Psoas muscle (tissue), 8 donors: ENCODE measurements around the gene LRRC55. TPM values are rescaled to one million over a fixed set of nuclear protein-coding genes. Genes with fewer than 3 reads are reported as not detected.

Source experiments
- ATAC-seq, 4 donors: fragments of 200-7000 bp; cut with Tn5 transposase; one replicate each; pipeline ENCODE4 v1.9.1; 2020; ENCODE audit warnings: moderate library complexity in 3 of 4, mild to moderate bottlenecking in 2 of 4
- DNase-seq, 2 donors: peaks; one replicate each; pipeline ENCODE4 v3.0.0-alpha.2; 2020
- H3K27ac ChIP-seq: fragments of 200-600 bp; one replicate; pipeline ENCODE4 v1.8.0; 2022
- H3K27me3 ChIP-seq, 3 donors: fragments of 200-600 bp in 1 of 3; one replicate each; pipeline versions ENCODE4 v1.6.1 to v1.8.0; 2013 to 2022; ENCODE audit warnings: low read length in 2 of 3, mild to moderate bottlenecking in 2 of 3, moderate library complexity in 1 of 3; ENCODE audit not compliant: insufficient read depth in 3 of 3
- H3K36me3 ChIP-seq, 2 donors: fragments of 200-600 bp in 1 of 2; one replicate each; pipeline versions ENCODE4 v1.6.1 to v1.8.0; 2013 to 2022; ENCODE audit warnings: low read depth in 1 of 2, mild to moderate bottlenecking in 1 of 2, moderate library complexity in 1 of 2; ENCODE audit not compliant: insufficient read depth in 1 of 2
- H3K4me1 ChIP-seq: fragments of 200-600 bp; one replicate; pipeline ENCODE4 v1.8.0; 2022
- H3K4me3 ChIP-seq: fragments of 200-600 bp; one replicate; pipeline ENCODE4 v1.8.0; 2022; ENCODE audit warnings: mild to moderate bottlenecking
- H3K9me3 ChIP-seq: fragments of 200-600 bp; one replicate; pipeline ENCODE4 v1.8.0; 2022
- CTCF ChIP-seq: fragments of 200-600 bp; IDR thresholded peaks from one replicate; pipeline ENCODE4 v1.8.0; 2022; ENCODE audit warnings: antibody characterized with exemption
- WGBS, 3 donors: extraction: QIAGEN DNeasy Blood & Tissue Kit; methylation state at CpG; one replicate each; pipeline versions ENCODE4 v1.1.6 to v1.1.7; 2013; 5-methylcytosine and 5-hydroxymethylcytosine counted together
- intact Hi-C, 2 donors: fragments of 100-400 bp; cut with DNase I; formaldehyde crosslinking; loops; one replicate each; pipeline versions ENCODE4 v1.11.0 to v1.14.2; 2022
- polyA plus RNA-seq, 3 donors: library from polyadenylated mRNA; stranded (reverse); fragments of 200-250 nt; gene quantifications; one replicate each; pipeline ENCODE4 v1.2.3, GENCODE V29; 2013
- total RNA-seq, 4 donors: library from RNA; stranded (reverse); fragmentation: NEBNext Ultra II Directional in 2 of 4; extraction: Animal tissue kit (Norgen Biotek cat#: 25700) in 2 of 4; gene quantifications; one replicate each; pipeline versions ENCODE4 v1.2.1 to v1.2.4, GENCODE V29; 2021 to 2023
- donor health status: healthy with polysubstance abuse.
- donor health status: DM: no; HTN: no; CAD: no; lungs with moderate emphysema.
- donor health status: Bipolar disorder and iron deficiency.
- donor health status: healthy.
- donor health status: DM: yes; HTN: yes; CAD: no.
- donor health status: DM: no; HTN: no; CAD: no.
- donor health status: DM: no; HTN: no; CAD: no.
- donor health status: DM: yes; HTN: yes; CAD: no.

Gene LRRC55
- total and polyA plus RNA-seq, 7 donors: 0.04 to 0.27 (median 0.08) TPM

DNA sequence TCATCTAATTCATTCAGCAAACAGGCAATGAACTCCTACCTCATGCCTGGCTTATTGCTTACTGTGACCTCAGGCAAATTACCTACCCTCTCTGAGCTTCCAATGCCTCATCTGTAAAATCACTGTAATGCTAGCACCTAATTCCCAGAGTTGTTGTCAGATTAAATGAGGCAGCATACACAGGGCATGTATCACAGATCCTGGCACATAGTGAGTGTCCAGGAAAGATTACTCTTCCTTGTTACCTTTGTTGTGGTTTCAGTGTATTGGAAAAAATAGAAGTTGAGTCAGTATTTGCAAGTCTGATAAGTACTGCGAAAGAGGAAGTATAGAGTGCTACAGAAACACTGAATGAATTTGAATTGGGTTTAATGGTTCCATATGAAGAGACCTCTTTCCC is 26.4 kb upstream of the LRRC55 start:
- Histone ChIP-seq H3K36me3 (no peaks in the 10 kb centered on the region), H3K4me3 (no peak overlapping the region), H3K4me1 (no peaks in the 10 kb centered on the region), H3K27ac (no peak overlapping the region), H3K9me3 (no peaks in the 10 kb centered on the region), H3K27me3 (peaks cover 0 to 1% (median 0%) of the 10 kb centered on the region in 3 donors)
- 45 to 95% (median 95%) methylated on average over 1 of the region's 1 CpG for WGBS, 3 donors
- intact Hi-C loops: no loop called here
- TF ChIP-seq CTCF: no peak
- DNase-seq: no peak
- ATAC-seq: no peak

- TF ChIP-seq CTCF: no peak
- Histone ChIP-seq H3K36me3 (no peaks in the 10 kb centered on the region), H3K4me1 (no peaks in the 10 kb centered on the region), H3K27ac (no peak overlapping the region), H3K27me3 (peaks cover 0 to 1% (median 0%) of the 10 kb centered on the region in 3 donors), H3K4me3 (no peak overlapping the region), H3K9me3 (no peaks in the 10 kb centered on the region)
- 72 to 75% (median 74%) methylated on average over 10 of the region's 10 CpGs for WGBS, 3 donors
- DNase-seq (no peak), ATAC-seq (no peak)
- intact Hi-C loops: no loop called here
These were observed 25.7 kb upstream of the LRRC55 start for GRCh38 chr11:57155838-57156607.

GRCh38 chr11:57156928-57157327 is 24.8 kb upstream of the LRRC55 start:
- no peak overlapping the region for H3K4me3 ChIP-seq
- intact Hi-C loops: no loop called here
- ATAC-seq: no peak
- H3K27ac ChIP-seq: no peak overlapping the region
- H3K27me3 ChIP-seq: peaks cover 0 to 1% (median 0%) of the 10 kb centered on the region in 3 donors
- no peaks in the 10 kb centered on the region for H3K36me3 ChIP-seq
- DNase-seq: no peak
- no peak for TF ChIP-seq CTCF
- WGBS, 3 donors: 91 to 95% (median 92%) methylated on average over 4 of the region's 4 CpGs
- H3K9me3 ChIP-seq: no peaks in the 10 kb centered on the region
- no peaks in the 10 kb centered on the region for H3K4me1 ChIP-seq

- Histone ChIP-seq H3K27me3 (peaks cover 0 to 1% (median 0%) of the 10 kb centered on the region in 3 donors), H3K4me3 (no peak overlapping the region), H3K36me3 (no peaks in the 10 kb centered on the region), H3K27ac (no peak overlapping the region), H3K9me3 (no peaks in the 10 kb centered on the region), H3K4me1 (no peaks in the 10 kb centered on the region)
- no peak for DNase-seq
- no peak for TF ChIP-seq CTCF
- ATAC-seq: no peak
- WGBS, 3 donors: 85 to 88% (median 86%) methylated on average over 3 of the region's 3 CpGs
- intact Hi-C loops: no loop called here
These were observed 24.1 kb upstream of the LRRC55 start for GRCh38 chr11:57157624-57158023.

DNA sequence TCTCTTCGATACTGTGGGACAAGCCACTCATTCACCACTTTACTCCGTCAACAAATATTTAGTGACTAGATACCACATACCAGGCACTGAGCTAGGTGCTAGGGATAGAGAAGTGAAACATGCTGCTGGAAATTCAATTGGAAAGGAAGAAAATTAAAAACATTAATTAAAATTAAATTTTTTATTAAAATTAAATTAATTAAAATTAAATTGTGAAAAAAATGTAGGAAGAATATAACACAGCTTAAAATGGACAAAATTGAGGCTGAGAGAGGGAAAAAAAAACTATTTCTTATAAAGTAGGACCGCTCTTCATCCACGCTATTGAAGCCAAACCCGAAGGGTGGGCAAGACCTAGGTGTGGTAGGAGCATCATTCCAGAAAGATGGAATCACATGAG is 23.6 kb upstream of the LRRC55 start:
- Histone ChIP-seq H3K36me3 (no peaks in the 10 kb centered on the region), H3K4me1 (no peaks in the 10 kb centered on the region), H3K9me3 (no peaks in the 10 kb centered on the region), H3K27me3 (peaks cover 0 to 1% (median 0%) of the 10 kb centered on the region in 3 donors), H3K27ac (no peak overlapping the region), H3K4me3 (no peak overlapping the region)
- no peak for ATAC-seq
- TF ChIP-seq CTCF: no peak
- intact Hi-C loops: no loop called here
- no peak for DNase-seq
- 76 to 85% (median 82%) methylated on average over 5 of the region's 5 CpGs for WGBS, 3 donors
